Medulla oblongata (tissue), 1 donor: ENCODE measurements around the gene TOR1AIP1.
A peak's percentile ranks its signal among the peaks of the same experiment; 100 is the strongest.

Experiments used
- DNase-seq: peaks from one replicate; pipeline ENCODE4 v3.0.0-alpha.2; 2015; ENCODE audit errors: extremely low spot score

The TOR1AIP1 gene

DNA sequence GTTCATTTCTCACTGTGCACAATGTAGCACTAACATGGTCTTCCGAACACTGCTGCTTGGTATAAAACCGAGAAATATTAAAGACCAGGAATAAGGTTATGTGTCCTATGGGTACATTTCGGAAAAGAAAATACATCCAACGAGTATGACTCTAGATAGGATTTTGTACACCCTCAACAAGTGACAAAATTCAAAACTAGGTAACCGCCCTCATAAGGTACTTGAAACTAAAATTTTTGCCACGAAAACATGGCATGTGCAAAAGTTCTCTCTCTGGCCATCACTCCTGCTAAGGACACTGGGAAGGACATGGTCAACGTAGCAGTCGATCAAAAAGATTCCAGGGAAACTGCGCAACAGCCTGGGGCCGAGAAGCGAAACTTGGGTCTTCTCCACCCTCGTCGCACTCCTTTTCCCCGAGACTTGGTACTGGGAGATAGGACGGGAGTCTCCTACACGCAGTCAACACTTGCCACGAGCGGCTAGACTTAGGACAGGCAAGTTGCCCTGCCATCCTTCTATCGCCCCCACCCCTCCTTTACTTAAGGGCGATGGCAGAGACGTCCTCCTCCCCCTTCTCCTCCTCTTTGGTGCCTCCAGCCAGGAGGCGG lies 338 bp upstream of the TOR1AIP1 start:
- DNase-seq, result peak; percentile 96

DNA sequence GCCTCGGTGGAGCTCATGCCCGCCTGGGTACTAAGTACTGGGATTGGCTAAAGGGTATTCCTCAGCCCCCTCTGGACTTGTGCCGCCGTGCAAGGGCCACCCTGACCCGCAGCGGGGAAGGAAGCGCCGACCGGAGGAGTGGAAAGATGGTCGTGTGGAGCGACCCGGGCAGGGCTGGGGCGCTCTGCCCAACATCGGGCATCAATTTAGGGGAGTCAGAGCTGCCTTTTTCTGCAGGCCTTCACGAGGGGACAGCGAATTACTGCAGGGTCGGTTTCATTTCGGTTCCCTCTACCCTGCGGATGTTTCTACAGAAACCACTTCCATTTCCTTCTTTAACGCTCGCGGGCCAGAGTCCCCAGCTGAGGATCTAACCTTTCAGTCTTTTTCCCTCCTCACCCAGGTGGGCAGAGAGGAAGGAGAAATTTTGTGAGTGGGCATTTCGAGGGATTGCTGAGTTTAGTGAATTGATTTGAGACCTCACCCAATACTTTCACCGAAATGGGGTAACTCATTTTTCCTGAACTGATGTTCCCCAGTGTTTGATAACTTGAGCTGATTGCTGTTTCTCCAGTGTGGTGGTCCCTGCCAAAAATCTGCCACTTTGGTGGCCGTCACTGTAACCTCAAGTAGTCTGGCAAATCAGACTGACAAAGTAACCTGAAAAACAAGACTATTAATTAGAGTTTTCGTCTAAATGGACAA lies 1.1 kb downstream of the TOR1AIP1 start:
- DNase-seq, result peak; percentile 38

DNA sequence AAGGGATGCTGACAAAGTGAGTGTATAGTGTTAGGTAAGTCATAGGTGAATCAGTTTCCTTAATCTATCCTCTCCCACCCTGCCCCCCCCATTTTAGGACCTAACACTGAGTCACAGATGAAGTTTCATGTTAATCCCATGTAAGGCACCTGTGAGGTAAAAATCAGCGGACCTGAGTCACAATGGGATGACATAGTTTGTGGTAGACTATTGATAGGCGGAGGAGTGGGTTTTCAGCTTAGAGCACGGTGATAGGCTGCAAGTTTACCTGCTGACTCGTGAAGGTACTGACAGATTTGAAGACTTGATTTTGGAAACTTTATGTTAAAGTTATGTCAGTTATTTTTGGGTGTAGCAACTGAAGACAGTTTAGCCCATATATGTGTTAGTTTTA lies 1.7 kb downstream of the TOR1AIP1 start:
- DNase-seq, result no peak

DNA sequence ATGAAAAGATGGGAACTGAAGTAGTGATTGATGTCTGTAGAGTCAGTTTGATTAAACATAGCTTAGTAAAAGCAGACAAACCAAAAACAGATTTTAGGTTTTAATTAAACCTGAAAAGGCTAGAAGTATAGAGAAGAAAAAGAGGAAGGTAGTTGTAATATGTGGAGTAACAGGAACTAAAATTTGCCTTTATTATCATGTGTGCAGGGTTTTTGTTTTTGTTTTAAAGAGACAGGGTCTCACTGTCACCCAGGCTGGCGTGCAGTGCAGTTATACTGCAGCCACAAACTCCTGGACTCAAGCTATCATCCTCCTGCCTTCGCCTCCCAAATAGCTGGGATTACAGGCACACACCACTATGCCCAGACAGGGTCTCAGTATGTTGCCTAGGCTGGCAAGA lies 6.0 kb downstream of the TOR1AIP1 start:
- DNase-seq, result no peak

DNA sequence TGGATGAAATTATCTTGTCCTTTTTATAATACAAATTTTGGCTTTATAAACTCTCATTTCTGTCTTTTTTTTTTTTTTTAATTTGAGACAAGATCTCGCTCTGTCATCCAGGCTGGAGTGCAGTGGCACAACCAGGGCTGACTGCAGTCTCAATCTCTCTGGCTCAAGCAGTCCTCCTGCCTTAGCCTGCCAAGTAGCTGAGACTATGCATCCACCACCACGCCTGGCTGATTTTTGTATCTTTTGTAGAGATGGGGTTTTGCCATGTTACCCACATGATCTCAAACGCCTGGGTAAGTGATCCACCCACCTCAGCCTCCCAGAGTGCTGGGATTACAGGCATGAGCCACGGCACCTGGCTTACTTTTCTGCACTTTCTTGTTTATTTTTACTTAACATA lies 7.5 kb downstream of the TOR1AIP1 start:
- DNase-seq, result no peak

DNA sequence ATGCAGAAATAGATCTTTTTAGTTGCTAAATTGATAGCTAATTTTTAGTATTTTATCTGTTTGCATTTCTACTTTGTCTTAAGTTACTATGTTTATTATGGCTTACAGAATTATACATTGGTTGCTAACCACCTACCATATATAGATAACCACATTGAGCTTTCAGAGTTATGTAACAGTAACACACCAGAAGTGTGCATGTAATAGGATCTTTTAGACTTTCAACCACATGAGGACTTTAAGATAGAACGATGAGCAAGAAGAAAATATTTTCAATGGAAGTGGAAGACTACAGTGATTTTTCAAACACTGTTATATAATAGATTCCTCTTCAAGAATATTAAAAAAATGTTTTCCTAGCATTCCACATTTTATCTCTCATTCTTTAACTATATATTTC lies 28.8 kb downstream of the TOR1AIP1 start:
- DNase-seq, result no peak

DNA sequence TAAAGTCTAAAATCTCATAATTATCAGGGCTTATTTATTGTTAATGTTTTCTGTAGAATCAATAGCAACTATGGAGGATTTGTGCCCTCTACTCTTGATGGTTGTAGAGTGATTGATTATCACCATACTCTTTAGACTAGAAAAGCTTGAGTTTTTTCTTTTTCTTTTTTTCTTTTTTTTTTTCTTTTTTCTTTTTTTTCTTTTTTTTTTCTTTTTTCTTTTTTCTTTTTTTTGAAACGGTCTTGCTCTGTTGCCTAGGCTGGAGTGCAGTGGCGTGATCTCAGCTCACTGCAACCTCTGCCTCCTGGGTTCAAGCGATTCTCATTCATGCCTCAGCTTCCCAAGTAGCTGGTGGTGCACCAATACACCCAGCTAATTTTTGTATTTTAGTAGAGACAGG lies 29.7 kb downstream of the TOR1AIP1 start:
- DNase-seq, result no peak

DNA sequence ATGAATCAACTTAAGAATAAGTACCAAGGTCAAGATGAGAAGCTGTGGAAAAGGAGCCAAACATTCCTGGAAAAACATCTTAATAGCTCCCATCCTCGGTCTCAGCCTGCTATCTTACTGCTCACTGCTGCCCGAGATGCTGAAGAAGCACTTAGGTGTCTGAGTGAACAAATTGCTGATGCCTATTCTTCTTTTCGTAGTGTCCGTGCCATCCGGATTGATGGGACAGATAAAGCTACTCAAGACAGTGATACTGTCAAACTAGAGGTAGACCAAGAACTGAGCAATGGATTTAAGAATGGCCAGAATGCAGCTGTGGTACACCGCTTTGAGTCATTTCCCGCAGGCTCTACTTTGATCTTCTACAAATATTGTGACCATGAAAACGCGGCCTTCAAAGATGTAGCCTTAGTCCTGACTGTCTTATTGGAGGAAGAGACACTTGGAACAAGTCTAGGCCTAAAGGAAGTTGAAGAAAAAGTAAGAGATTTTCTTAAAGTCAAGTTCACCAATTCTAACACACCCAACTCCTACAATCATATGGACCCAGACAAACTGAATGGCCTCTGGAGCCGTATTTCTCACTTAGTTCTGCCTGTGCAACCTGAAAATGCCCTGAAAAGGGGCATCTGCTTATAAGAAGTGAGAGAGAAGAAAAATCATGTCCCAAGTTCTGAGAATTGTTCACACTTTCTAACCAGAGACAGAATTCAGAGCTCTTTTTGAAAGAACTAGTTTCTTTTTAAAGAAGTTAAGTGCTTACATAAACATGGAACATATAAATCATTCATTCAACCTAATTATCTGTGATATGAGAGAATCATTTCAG lies 35.7 kb downstream of the TOR1AIP1 start:
- DNase-seq, result no peak

DNA sequence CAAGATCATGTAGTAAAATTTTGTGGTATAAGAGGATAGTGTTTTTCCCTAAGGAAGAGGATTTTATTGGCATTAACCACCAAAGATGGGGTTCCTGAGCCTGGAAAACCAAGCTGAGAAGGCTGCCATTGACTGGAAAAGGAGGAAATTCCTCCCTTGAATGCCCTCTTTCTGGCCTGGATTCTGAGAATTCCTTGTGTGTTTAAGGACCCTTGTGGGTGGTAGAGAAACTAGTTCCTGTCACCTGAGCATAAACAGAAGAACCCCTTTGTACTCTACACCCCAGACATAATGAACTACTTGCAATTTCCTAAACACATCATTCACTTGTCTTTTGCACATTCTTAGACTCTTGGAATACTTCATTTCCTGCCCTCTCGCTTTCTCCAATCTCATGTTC lies 39.4 kb downstream of the TOR1AIP1 start:
- DNase-seq, result no peak

DNA sequence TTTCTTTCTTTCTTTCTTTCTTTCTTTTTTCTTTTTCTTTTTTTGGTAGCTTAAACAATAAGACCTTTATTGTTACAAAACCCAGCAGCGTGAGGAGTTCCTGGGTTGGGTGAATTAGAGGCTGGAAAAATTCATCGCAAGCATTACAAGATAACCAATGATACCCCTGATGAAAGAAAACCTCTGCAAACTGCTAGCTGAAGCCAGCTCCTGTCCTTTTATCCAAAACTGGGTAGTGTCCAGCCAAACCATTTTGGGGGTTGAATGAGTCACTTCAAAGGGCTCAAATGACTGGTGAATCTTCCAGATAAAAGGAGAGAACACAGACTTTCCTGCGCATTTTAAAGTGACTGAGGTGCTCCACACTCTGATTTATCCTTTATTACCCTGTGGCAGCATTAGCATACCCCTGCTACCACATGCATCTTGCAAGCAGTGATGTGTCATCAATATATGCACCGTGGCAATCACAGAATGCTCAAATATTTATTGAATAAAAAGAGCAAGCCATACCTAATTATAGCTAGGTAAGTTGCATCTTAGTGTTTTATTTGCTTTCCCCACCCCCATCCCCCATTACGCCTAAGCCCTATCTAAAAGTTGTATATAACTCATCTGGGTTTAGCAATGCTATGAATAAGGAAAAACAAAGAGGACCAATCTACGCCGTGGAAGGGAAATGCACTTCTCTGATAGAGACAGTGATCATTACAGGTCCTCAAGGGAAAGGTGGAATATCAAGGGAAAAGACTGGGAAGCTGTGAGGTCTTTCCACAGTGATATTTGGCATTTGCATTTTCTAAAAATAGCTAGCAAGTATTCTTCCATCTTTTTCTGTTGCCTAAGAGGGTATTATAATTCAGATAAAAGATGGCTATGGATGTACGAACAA lies 40.1 kb downstream of the TOR1AIP1 start:
- no peak for DNase-seq

DNA sequence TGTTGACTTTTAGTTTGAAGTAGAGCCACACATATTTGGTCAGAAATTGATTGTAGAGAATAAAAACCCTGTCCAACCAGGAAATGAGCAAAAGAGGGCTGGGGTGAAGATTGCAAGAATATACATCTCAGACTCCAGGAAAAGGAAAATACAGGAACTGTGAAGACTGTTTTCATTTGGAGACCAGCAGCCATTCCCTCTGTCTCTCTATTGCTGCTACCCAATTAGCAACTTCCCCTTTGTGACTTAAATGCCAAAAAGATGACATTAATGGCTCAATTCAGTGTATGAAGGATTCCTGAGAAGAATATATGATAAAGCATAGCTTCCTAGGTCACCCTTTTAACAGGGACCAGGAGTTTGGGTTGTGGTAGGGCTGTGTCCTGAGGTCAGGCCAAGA lies 40.9 kb downstream of the TOR1AIP1 start:
- DNase-seq, result no peak

DNA sequence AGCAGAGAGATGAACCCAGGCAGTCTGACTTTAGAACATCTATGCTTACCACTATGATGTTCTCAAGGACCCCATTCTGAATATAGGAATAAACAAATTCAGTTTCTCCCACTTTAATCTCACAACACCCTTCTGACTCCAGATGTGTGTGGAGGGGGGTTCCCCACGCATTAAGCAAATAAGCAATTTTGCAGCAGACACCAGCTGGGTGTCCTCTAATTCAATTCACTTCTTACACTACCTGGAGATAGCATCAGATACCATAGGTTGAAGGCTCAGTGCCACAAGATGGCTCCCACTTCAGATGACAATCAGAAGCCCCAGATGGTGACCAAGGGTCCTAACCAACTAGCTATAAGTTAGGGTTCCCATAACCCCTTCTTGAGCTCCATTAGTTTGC lies 42.2 kb downstream of the TOR1AIP1 start:
- DNase-seq, result no peak

DNA sequence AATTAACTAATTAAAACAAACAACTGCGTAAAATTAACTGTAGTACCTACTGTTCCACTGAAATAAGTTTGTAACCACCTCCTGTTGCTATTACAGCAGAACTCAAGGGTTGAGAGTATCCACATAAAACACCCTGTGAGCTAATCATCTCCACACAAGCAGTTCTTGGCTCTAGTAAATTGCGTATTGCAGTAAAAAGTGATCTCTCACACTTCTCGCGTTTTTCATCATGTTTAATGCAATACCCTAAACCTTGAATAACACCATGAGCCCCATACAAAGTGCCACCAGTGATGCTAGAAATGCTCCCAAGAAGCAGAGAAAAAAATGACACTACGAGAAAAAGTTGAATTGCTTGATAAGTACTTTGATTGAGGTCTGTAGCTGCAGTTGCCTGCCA lies 43.2 kb downstream of the TOR1AIP1 start:
- DNase-seq, result no peak

DNA sequence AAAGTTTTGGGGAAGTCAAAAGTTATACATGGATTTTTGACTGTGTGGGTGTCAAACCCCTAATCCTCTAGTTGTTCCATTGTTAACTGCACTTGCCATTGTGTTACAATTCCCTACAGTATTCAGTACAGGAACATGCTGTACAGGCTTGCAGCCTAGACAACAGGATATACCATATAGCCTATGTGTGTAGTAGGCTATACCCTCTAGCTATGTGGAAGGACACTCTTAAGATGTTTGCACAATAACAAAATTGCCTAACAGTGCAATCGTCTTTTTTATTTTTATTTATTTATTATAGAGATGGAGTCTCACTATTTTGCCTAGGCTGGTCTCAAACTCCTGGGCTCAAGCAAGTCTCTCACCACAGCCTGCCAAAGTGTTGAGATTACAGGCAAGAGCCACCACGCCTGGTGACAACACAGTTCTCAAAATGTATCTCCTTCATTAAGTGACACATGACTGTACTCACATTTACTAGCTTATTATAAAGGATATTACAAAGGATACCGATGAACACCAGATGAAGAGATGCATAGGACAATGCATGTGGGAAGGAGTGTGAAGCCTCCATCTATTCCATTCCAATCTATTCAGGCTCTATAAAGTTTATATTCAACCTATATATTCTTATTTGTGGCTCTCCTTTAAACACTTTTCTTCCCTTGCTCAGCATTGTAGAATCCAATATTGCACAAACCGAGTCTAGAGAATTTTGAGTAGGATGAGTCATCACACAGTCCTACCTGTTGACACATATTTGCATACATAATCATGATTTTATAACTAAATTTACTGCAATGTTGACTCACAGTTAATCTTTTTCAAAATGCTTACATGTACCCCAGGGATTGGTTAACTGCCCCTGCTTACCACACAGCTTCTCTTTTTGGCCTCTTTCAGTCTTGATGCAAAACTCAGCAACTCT lies 44.1 kb downstream of the TOR1AIP1 start:
- DNase-seq, result no peak

DNA sequence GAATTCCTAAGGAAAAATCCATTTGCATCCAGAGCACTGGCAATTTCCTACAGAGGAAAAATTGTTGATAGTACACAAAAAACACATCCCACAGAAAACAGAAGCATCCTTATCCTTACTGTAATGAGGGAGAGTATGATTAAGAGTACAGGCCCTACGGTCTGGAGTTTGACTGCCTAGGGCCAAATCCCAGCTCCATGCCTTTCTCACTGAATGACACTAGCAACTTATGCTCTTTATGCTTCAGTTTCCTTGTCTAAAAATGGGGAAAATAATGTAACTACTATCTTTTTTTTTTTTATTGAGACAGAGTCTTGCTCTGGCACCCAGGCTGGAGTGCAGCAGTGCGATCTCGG lies 44.7 kb downstream of the TOR1AIP1 start:
- DNase-seq, result no peak

DNA sequence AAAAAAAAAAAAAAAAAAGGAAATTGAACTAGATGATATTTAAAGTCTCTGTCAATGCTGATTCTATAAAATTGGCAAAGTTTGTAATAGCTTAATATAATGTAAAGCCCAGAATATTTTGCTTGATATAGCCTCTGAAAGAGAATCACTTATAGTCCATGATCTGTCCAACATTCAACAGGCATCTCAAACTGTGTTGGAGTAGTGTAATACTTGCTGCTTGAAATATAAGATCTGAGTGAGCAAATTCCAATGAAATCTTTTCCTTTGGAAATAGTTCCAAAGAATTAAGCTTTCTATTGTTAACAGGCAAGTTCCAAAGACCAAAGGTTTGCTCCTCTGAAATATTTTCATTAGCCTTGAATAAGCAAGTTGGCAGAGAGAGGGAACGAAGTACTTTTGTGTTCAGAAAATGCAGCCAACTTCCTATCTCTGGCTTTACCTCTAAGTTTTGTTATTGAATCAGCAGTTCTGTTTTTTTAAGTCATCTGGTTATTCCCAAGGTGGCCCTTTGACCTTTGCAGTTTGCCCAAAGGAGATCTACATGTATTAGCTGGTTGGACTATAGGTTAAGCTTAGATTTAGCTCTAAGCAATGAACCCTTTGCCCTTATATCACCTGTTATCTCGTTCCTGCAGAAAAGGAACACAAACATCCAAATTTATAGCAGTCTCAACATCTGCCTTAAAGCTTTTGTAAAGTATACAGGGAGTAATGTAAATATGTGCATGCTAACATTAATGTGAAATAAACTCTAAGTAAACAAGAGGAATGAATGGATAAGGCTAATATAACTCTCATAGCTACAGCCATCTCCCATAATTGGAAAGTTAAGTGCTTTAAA lies 48.1 kb downstream of the TOR1AIP1 start:
- DNase-seq, result no peak

DNA sequence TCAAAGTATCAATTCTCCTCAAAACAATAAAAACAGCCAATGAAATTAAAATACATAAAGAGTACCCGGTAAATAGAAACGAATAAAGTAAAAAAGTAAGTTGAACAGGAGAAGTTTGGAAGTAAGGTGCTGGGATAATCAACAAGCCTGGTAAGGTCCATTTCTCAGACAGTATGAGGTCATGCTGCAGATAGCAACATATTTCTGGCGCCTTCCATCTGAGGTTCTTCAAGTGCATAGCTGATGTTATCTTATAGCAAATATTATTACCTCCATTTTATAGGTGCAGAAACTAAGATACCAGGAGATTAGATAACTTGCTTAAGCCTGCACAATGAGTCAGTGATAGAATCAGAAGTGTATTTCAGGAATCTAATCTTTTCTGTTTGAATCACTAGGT lies 48.8 kb downstream of the TOR1AIP1 start:
- DNase-seq, result no peak

DNA sequence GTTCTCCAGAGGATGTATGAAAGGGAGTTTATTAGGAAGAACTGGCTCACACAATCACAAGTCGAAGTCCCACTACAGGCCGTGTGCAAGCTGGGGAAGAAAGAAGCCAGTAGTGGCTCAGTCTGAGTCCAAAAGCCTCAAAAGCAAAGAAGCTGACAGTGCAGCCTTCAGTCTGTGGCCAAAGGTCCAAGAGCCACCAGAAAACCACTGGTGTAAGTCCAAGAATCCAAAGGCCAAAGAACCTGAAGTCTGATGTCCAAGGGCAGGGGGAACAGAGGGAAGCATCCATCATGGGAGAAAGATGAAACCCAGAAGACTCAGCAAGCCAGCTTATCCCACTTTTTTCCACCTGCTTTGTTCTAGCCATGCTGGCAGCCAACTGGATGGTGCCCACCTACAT lies 51.1 kb downstream of the TOR1AIP1 start:
- DNase-seq, result no peak

DNA sequence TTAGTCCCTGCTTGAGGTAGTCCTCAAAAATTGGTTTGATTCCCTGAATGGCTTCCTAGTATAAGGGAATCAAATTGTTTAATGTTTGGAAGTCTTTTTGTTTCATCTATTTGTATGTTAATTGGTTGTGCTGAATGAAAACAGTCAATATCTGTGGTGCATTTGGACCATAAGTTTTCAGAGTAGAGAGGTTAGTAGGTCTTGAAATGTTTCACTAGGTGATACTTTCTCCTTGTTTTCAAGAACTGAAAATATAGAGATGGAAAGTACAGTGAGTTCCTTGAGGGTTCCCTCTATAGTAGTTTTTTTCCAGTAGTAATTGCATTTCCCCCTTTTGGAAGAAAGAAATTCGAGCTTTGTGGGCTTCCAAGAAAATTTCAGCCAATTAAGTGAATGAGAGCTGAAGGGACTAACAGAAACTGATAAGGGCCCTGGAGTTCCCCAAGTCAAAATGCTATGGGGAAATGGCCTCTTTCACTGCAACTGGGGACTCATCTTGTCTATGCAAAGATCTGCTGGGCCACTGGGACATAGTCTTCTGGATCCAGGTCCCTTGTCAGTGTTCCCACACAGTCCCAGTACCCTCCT lies 53.9 kb downstream of the TOR1AIP1 start:
- no peak for DNase-seq
